Measurements from ENCODE around the gene HDAC8. TPM values are rescaled to one million over a fixed set of nuclear protein-coding genes. Genes with fewer than 3 reads are reported as not detected.
"Not testable (repeated sequence)": the region's sequence is repeated elsewhere in the genome, so short reads cannot be mapped to it uniquely, and the experiment has no call there.

HDAC8 gene
- total RNA-seq, 1 experiment from 2014 or later = 25.6 TPM

GRCh38 chrX:72409993-72410392, 162.7 kb downstream of the HDAC8 start:
- Histone ChIP-seq H2AFZ (ENCODE audit: low read length) (no peak overlapping the region), H3K9ac (ENCODE audit: low read length) (no peak overlapping the region)
- DNase-seq = no peak

GRCh38 chrX:72408885-72409284, 163.8 kb downstream of the HDAC8 start:
- Histone ChIP-seq H2AFZ (ENCODE audit: low read length) (no peak overlapping the region), H3K27ac (ENCODE audit: low read length) (no peak overlapping the region), H3K27me3 (ENCODE audit: low read length) (no peaks in the 10 kb centered on the region), H3K36me3 (ENCODE audit: insufficient read depth, low read length) (no peaks in the 10 kb centered on the region), H3K9me2 (replicated peaks; ENCODE audit: insufficient read depth, low read length) (no peaks in the 10 kb centered on the region), H3K9me3 (ENCODE audit: low read length) (no peaks in the 10 kb centered on the region), H3K4me1 (ENCODE audit: low read length) (no peaks in the 10 kb centered on the region), H3K4me3 (ENCODE audit: low read length) (no peak overlapping the region), H3K4me2 (ENCODE audit: low read depth, low read length, poor library complexity, severe bottlenecking) (no peak overlapping the region), H3K9ac (ENCODE audit: low read length) (no peak overlapping the region), H3K79me2 (ENCODE audit: low read length) (no peaks in the 10 kb centered on the region), H4K20me1 (ENCODE audit: insufficient read depth, low read depth, low read length) (no peaks in the 10 kb centered on the region)
- DNase-seq = no peak

More at GRCh38 chrX:72409993-72410392, 162.7 kb downstream of the HDAC8 start:
- H3K9me3 ChIP-seq (ENCODE audit: low read length) = no peaks in the 10 kb centered on the region
- H3K9me2 ChIP-seq (replicated peaks; ENCODE audit: insufficient read depth, low read length) = no peaks in the 10 kb centered on the region
- no peaks in the 10 kb centered on the region for H3K79me2 ChIP-seq (ENCODE audit: low read length)
- H3K27ac ChIP-seq (ENCODE audit: low read length) = no peak overlapping the region
- no peaks in the 10 kb centered on the region for H3K36me3 ChIP-seq (ENCODE audit: insufficient read depth, low read length)
- H3K4me2 ChIP-seq (ENCODE audit: low read depth, low read length, poor library complexity, severe bottlenecking) = no peak overlapping the region
- H3K4me3 ChIP-seq (ENCODE audit: low read length) = no peak overlapping the region
- no peaks in the 10 kb centered on the region for H3K27me3 ChIP-seq (ENCODE audit: low read length)
- no peaks in the 10 kb centered on the region for H3K4me1 ChIP-seq (ENCODE audit: low read length)
- H4K20me1 ChIP-seq (ENCODE audit: insufficient read depth, low read depth, low read length) = no peaks in the 10 kb centered on the region

- not testable (repeated sequence) for H3K4me1 ChIP-seq (ENCODE audit: low read length); H4K20me1 ChIP-seq (ENCODE audit: insufficient read depth, low read depth, low read length); H3K4me2 ChIP-seq (ENCODE audit: low read depth, low read length, poor library complexity, severe bottlenecking); H3K27me3 ChIP-seq (ENCODE audit: low read length); H2AFZ ChIP-seq (ENCODE audit: low read length); DNase-seq; H3K27ac ChIP-seq (ENCODE audit: low read length); H3K9ac ChIP-seq (ENCODE audit: low read length); H3K79me2 ChIP-seq (ENCODE audit: low read length); H3K36me3 ChIP-seq (ENCODE audit: insufficient read depth, low read length); H3K9me3 ChIP-seq (ENCODE audit: low read length); H3K4me3 ChIP-seq (ENCODE audit: low read length); H3K9me2 ChIP-seq (replicated peaks; ENCODE audit: insufficient read depth, low read length)
Observed at GRCh38 chrX:72405136-72405535, 167.5 kb downstream of the HDAC8 start.

GRCh38 chrX:72402614-72403013, 170.0 kb downstream of the HDAC8 start:
- no peak overlapping the region for H3K4me3 ChIP-seq (ENCODE audit: low read length)
- no peak overlapping the region for H3K9ac ChIP-seq (ENCODE audit: low read length)
- H3K4me1 ChIP-seq (ENCODE audit: low read length) = no peaks in the 10 kb centered on the region
- H3K9me2 ChIP-seq (replicated peaks; ENCODE audit: insufficient read depth, low read length) = no peaks in the 10 kb centered on the region
- DNase-seq = no peak
- no peaks in the 10 kb centered on the region for H4K20me1 ChIP-seq (ENCODE audit: insufficient read depth, low read depth, low read length)
- H3K4me2 ChIP-seq (ENCODE audit: low read depth, low read length, poor library complexity, severe bottlenecking) = no peak overlapping the region
- H2AFZ ChIP-seq (ENCODE audit: low read length) = no peak overlapping the region
- no peaks in the 10 kb centered on the region for H3K9me3 ChIP-seq (ENCODE audit: low read length)
- no peaks in the 10 kb centered on the region for H3K36me3 ChIP-seq (ENCODE audit: insufficient read depth, low read length)
- H3K79me2 ChIP-seq (ENCODE audit: low read length) = no peaks in the 10 kb centered on the region
- H3K27me3 ChIP-seq (ENCODE audit: low read length) = no peaks in the 10 kb centered on the region
- H3K27ac ChIP-seq (ENCODE audit: low read length) = peak overlapping the region; percentile 7; the same call in 1 of the 2 replicates

- Histone ChIP-seq H3K4me2 (ENCODE audit: low read depth, low read length, poor library complexity, severe bottlenecking) (no peak overlapping the region), H3K9me3 (ENCODE audit: low read length) (no peaks in the 10 kb centered on the region), H3K27me3 (ENCODE audit: low read length) (no peaks in the 10 kb centered on the region), H4K20me1 (ENCODE audit: insufficient read depth, low read depth, low read length) (no peaks in the 10 kb centered on the region), H3K9me2 (replicated peaks; ENCODE audit: insufficient read depth, low read length) (no peaks in the 10 kb centered on the region), H3K27ac (ENCODE audit: low read length) (no peak overlapping the region), H3K36me3 (ENCODE audit: insufficient read depth, low read length) (no peaks in the 10 kb centered on the region), H2AFZ (ENCODE audit: low read length) (no peak overlapping the region), H3K4me1 (ENCODE audit: low read length) (no peaks in the 10 kb centered on the region), H3K9ac (ENCODE audit: low read length) (no peak overlapping the region), H3K79me2 (ENCODE audit: low read length) (no peaks in the 10 kb centered on the region), H3K4me3 (ENCODE audit: low read length) (no peak overlapping the region)
- DNase-seq = no peak
Observed at GRCh38 chrX:72399816-72400215, 172.8 kb downstream of the HDAC8 start.

GRCh38 chrX:72396117-72396516, 176.5 kb downstream of the HDAC8 start:
- DNase-seq = no peak
- no peak overlapping the region for H2AFZ ChIP-seq (ENCODE audit: low read length)
- H4K20me1 ChIP-seq (ENCODE audit: insufficient read depth, low read depth, low read length) = no peaks in the 10 kb centered on the region
- no peak overlapping the region for H3K4me2 ChIP-seq (ENCODE audit: low read depth, low read length, poor library complexity, severe bottlenecking)
- H3K9ac ChIP-seq (ENCODE audit: low read length) = no peak overlapping the region
- H3K27ac ChIP-seq (ENCODE audit: low read length) = no peak overlapping the region
- H3K36me3 ChIP-seq (ENCODE audit: insufficient read depth, low read length) = no peaks in the 10 kb centered on the region
- no peaks in the 10 kb centered on the region for H3K9me2 ChIP-seq (replicated peaks; ENCODE audit: insufficient read depth, low read length)
- H3K9me3 ChIP-seq (ENCODE audit: low read length) = no peaks in the 10 kb centered on the region
- no peaks in the 10 kb centered on the region for H3K4me1 ChIP-seq (ENCODE audit: low read length)
- H3K79me2 ChIP-seq (ENCODE audit: low read length) = no peaks in the 10 kb centered on the region
- H3K27me3 ChIP-seq (ENCODE audit: low read length) = no peaks in the 10 kb centered on the region
- H3K4me3 ChIP-seq (ENCODE audit: low read length) = no peak overlapping the region

GRCh38 chrX:72395237-72395636, 177.4 kb downstream of the HDAC8 start:
- no peaks in the 10 kb centered on the region for H4K20me1 ChIP-seq (ENCODE audit: insufficient read depth, low read depth, low read length)
- H3K27ac ChIP-seq (ENCODE audit: low read length) = no peak overlapping the region
- no peaks in the 10 kb centered on the region for H3K4me1 ChIP-seq (ENCODE audit: low read length)
- H3K9ac ChIP-seq (ENCODE audit: low read length) = no peak overlapping the region
- H3K79me2 ChIP-seq (ENCODE audit: low read length) = no peaks in the 10 kb centered on the region
- H2AFZ ChIP-seq (ENCODE audit: low read length) = no peak overlapping the region
- H3K9me3 ChIP-seq (ENCODE audit: low read length) = no peaks in the 10 kb centered on the region
- H3K4me2 ChIP-seq (ENCODE audit: low read depth, low read length, poor library complexity, severe bottlenecking) = no peak overlapping the region
- H3K36me3 ChIP-seq (ENCODE audit: insufficient read depth, low read length) = no peaks in the 10 kb centered on the region
- no peaks in the 10 kb centered on the region for H3K9me2 ChIP-seq (replicated peaks; ENCODE audit: insufficient read depth, low read length)
- H3K4me3 ChIP-seq (ENCODE audit: low read length) = no peak overlapping the region
- no peaks in the 10 kb centered on the region for H3K27me3 ChIP-seq (ENCODE audit: low read length)
- DNase-seq = no peak

GRCh38 chrX:72394518-72395170, 178.0 kb downstream of the HDAC8 start:
- Histone ChIP-seq H3K4me3 (ENCODE audit: low read length) (no peak overlapping the region), H3K79me2 (ENCODE audit: low read length) (no peaks in the 10 kb centered on the region), H3K27me3 (ENCODE audit: low read length) (no peaks in the 10 kb centered on the region), H2AFZ (ENCODE audit: low read length) (no peak overlapping the region), H4K20me1 (ENCODE audit: insufficient read depth, low read depth, low read length) (no peaks in the 10 kb centered on the region), H3K9me3 (ENCODE audit: low read length) (no peaks in the 10 kb centered on the region), H3K4me2 (ENCODE audit: low read depth, low read length, poor library complexity, severe bottlenecking) (no peak overlapping the region), H3K9ac (ENCODE audit: low read length) (no peak overlapping the region), H3K9me2 (replicated peaks; ENCODE audit: insufficient read depth, low read length) (no peaks in the 10 kb centered on the region), H3K4me1 (ENCODE audit: low read length) (no peaks in the 10 kb centered on the region), H3K36me3 (ENCODE audit: insufficient read depth, low read length) (no peaks in the 10 kb centered on the region), H3K27ac (ENCODE audit: low read length) (no peak overlapping the region)
- DNase-seq = no peak

Data from Karpas-422 (cell line).